HEK293 (cell line): ENCODE data around the gene TEAD1.

Experiments used
- CTCF ChIA-PET: fragments of 350-600 bp; formaldehyde crosslinking; extraction: SDS; loops from one replicate; lab custom pipeline; 2021; ENCODE audit warnings: antibody characterized with exemption; lab: Yijun Ruan, JAX
- POLR2A ChIA-PET: fragments of 300-600 bp; formaldehyde crosslinking; extraction: SDS; loops from one replicate; lab custom pipeline; 2020; ENCODE audit warnings: antibody characterized with exemption, inconsistent platforms; lab: Yijun Ruan, JAX
- H3K27ac ChIP-seq: fragments of 200-500 bp; sonication (Bioruptor generic); 2 replicates; pipeline ENCODE4 v1.5.1; 2014; ENCODE audit warnings: low read depth, low read length, control low read depth, inconsistent platforms; ENCODE audit errors: extremely low read depth
- H3K36me3 ChIP-seq, 2 experiments: fragments of 200-500 bp in 1 of 2; sonication (Bioruptor generic) in 1 of 2; 1 replicate in 1 of 2; 2 replicates in 1 of 2; pipeline ENCODE4 v1.5.1; 2014 to 2017; ENCODE audit warnings: inconsistent platforms in 2 of 2, low read length in 2 of 2; ENCODE audit not compliant: control insufficient read depth in 2 of 2, insufficient read depth in 1 of 2
- H3K4me1 ChIP-seq: fragments of 200-500 bp; sonication (Bioruptor generic); 2 replicates; pipeline ENCODE4 v1.5.1; 2014; ENCODE audit warnings: mild to moderate bottlenecking, low read length, inconsistent platforms; ENCODE audit not compliant: control insufficient read depth, insufficient read depth
- H3K4me3 ChIP-seq: 2 replicates; pipeline ENCODE4 v1.5.1; 2011; ENCODE audit warnings: low read depth, mild to moderate bottlenecking, control low read depth, low read length, moderate library complexity
- H3K9me3 ChIP-seq: fragments of 200-500 bp; sonication (Bioruptor generic); 2 replicates; pipeline ENCODE4 v1.5.1; 2014; ENCODE audit warnings: low read depth, low read length, inconsistent platforms; ENCODE audit not compliant: control insufficient read depth, insufficient read depth
- GFI1B ChIP-seq: fragments of 450-650 bp; formaldehyde crosslinking; IDR thresholded peaks from 2 replicates; pipeline ENCODE4 v1.5.1; 2016; ENCODE audit warnings: missing biosample characterization, missing genetic modification characterization
- KLF16 ChIP-seq: fragments of 450-650 bp; formaldehyde crosslinking; IDR thresholded peaks from 2 replicates; pipeline ENCODE4 v1.5.1; 2017; ENCODE audit warnings: missing biosample characterization, missing genetic modification characterization
- MYNN ChIP-seq: fragments of 450-650 bp; formaldehyde crosslinking; IDR thresholded peaks from 2 replicates; pipeline ENCODE4 v1.5.1; 2016; ENCODE audit warnings: missing biosample characterization, missing genetic modification characterization, borderline replicate concordance
- PRDM1 ChIP-seq: fragments of 450-650 bp; formaldehyde crosslinking; IDR thresholded peaks from 2 replicates; pipeline ENCODE4; 2016; ENCODE audit warnings: missing biosample characterization, missing genetic modification characterization
- PRDM4 ChIP-seq: fragments of 450-650 bp; formaldehyde crosslinking; IDR thresholded peaks from 2 replicates; pipeline ENCODE4 v1.5.1; 2017; ENCODE audit warnings: missing biosample characterization, missing genetic modification characterization
- REPIN1 ChIP-seq: fragments of 450-650 bp; formaldehyde crosslinking; IDR thresholded peaks from 2 replicates; pipeline ENCODE4 v1.5.1; 2017; ENCODE audit warnings: missing biosample characterization, missing genetic modification characterization, low read depth
- WT1 ChIP-seq: fragments of 450-650 bp; formaldehyde crosslinking; IDR thresholded peaks from 2 replicates; pipeline ENCODE4 v1.5.1; 2016; ENCODE audit warnings: missing biosample characterization, missing genetic modification characterization
- ZBTB20 ChIP-seq: fragments of 450-650 bp; formaldehyde crosslinking; IDR thresholded peaks from 2 replicates; pipeline ENCODE4 v1.5.1; 2016; ENCODE audit warnings: missing biosample characterization, missing genetic modification characterization
- ZFP37 ChIP-seq: fragments of 450-650 bp; formaldehyde crosslinking; IDR thresholded peaks from 2 replicates; pipeline ENCODE4 v1.5.1; 2016; ENCODE audit warnings: missing biosample characterization, missing genetic modification characterization
- ZNF10 ChIP-seq: fragments of 450-650 bp; formaldehyde crosslinking; IDR thresholded peaks from 2 replicates; pipeline ENCODE4 v1.5.1; 2017; ENCODE audit warnings: missing biosample characterization, missing genetic modification characterization
- ZNF112 ChIP-seq: fragments of 450-650 bp; formaldehyde crosslinking; IDR thresholded peaks from 2 replicates; pipeline ENCODE4 v1.5.0; 2017; ENCODE audit warnings: missing biosample characterization, missing genetic modification characterization
- ZNF169 ChIP-seq: fragments of 450-650 bp; formaldehyde crosslinking; IDR thresholded peaks from 2 replicates; pipeline ENCODE4 v1.5.1; 2016; ENCODE audit warnings: missing biosample characterization, missing genetic modification characterization
- ZNF37A ChIP-seq: fragments of 450-650 bp; IDR thresholded peaks from 2 replicates; pipeline ENCODE4 v1.5.1; 2018; ENCODE audit warnings: missing biosample characterization, missing genetic modification characterization
- ZNF416 ChIP-seq: fragments of 450-650 bp; formaldehyde crosslinking; IDR thresholded peaks from 2 replicates; pipeline ENCODE4 v1.5.1; 2016; ENCODE audit warnings: missing biosample characterization, missing genetic modification characterization
- ZNF548 ChIP-seq: fragments of 450-650 bp; formaldehyde crosslinking; IDR thresholded peaks from 2 replicates; pipeline ENCODE4 v1.5.1; 2016; ENCODE audit warnings: missing biosample characterization, missing genetic modification characterization
- ZNF561 ChIP-seq: fragments of 450-650 bp; IDR thresholded peaks from 2 replicates; pipeline ENCODE4 v1.5.1; 2018; ENCODE audit warnings: missing biosample characterization, missing genetic modification characterization, borderline replicate concordance
- ZNF596 ChIP-seq: fragments of 450-650 bp; IDR thresholded peaks from 2 replicates; pipeline ENCODE4 v1.5.0; 2018; ENCODE audit warnings: missing biosample characterization, mild to moderate bottlenecking, missing genetic modification characterization, moderate library complexity
- ZNF610 ChIP-seq: fragments of 450-650 bp; formaldehyde crosslinking; IDR thresholded peaks from 2 replicates; pipeline ENCODE4 v1.5.1; 2016; ENCODE audit warnings: missing biosample characterization, missing genetic modification characterization, borderline replicate concordance
- ZNF629 ChIP-seq: fragments of 450-650 bp; formaldehyde crosslinking; IDR thresholded peaks from 2 replicates; pipeline ENCODE4 v1.5.1; 2017; ENCODE audit warnings: missing biosample characterization, missing genetic modification characterization

TEAD1 gene

GRCh38 chr11:12694183-12694531 is 19.9 kb downstream of the TEAD1 start:
- H3K36me3 ChIP-seq, result no peaks in the 10 kb centered on the region
- H3K4me3 ChIP-seq, result no peak overlapping the region
- H3K9me3 ChIP-seq, result no peaks in the 10 kb centered on the region
- peaks cover 15% of the 10 kb centered on the region for H3K4me1 ChIP-seq
- H3K27ac ChIP-seq, result peak overlapping the region; percentile 67
- ChIA-PET POLR2A (no interaction called here), CTCF (interaction anchor here (0.8 kb wide), 1 partner anchor 329 kb away, joined by 3 read pairs; no protein-coding TSS in a partner anchor)
- no peak for TF ChIP-seq ZFP37 (tag by site-specific recombination)
- TF ChIP-seq PRDM1 (tag by site-specific recombination), result peak; percentile 65
- TF ChIP-seq ZBTB20, result peak; percentile 1; the same call in 1 of the 2 replicates
- TF ChIP-seq ZNF596 (tag by site-specific recombination), result 0 out of 2 replicates have a peak, but pooled peaks have one; percentile 37

- no peak for TF ChIP-seq ZNF37A (tag by site-specific recombination)
- TF ChIP-seq ZNF548 (tag by site-specific recombination), result no peak
- TF ChIP-seq REPIN1, result no peak
- TF ChIP-seq WT1 (tag by site-specific recombination), result no peak
- no peak for TF ChIP-seq ZNF112 (tag by site-specific recombination)
- no peak for TF ChIP-seq ZNF416
- H3K4me3 ChIP-seq, result no peak overlapping the region
- H3K4me1 ChIP-seq, result peaks cover 15% of the 10 kb centered on the region
- CTCF ChIA-PET, result interaction anchor here (0.5 kb wide), 1 partner anchor 269 kb away, joined by 3 read pairs; no protein-coding TSS in a partner anchor
- no peaks in the 10 kb centered on the region for H3K9me3 ChIP-seq
- POLR2A ChIA-PET, result interaction anchor here (0.6 kb wide), 1 partner anchor 15 kb away, joined by 3 read pairs; no protein-coding TSS in a partner anchor
- no peaks in the 10 kb centered on the region for H3K36me3 ChIP-seq
- no peak overlapping the region for H3K27ac ChIP-seq
These were observed 21.1 kb downstream of the TEAD1 start for GRCh38 chr11:12695221-12695794.

- no peak overlapping the region for H3K27ac ChIP-seq
These were observed 21.7 kb downstream of the TEAD1 start for GRCh38 chr11:12695873-12696272.

DNA sequence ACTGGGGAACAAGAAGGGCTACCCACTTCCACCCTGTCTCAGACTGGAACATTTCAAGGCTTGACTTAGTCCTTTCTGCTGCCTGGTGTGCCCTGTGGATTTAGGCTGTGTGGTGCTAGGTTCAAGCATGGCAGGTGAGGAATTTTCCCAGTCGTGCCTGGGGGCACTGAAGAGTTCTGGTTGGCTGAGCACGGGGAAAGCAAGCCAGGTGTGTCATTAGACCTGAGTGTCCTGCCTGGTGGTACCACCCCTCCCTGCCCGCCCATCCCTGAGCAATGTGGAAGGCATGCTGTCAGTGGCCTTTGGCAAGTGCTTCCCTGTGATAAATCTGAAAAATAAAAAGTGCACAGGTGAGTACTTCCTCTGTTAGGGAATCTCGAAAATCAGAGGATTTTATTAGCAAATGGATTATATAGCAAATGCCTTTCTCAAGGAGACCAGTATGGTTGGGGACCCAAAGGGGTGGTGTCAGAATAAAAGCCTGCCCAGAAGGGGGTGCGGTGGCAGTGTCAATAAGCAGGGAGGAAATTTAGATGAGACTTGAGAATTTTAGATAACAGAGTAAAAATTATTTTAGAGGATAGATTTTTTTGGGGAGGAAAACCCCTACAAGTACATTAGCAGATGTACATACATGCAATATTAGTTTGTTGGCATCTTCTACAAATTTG is 22.8 kb downstream of the TEAD1 start:
- peaks cover 15% of the 10 kb centered on the region for H3K4me1 ChIP-seq
- no peaks in the 10 kb centered on the region for H3K9me3 ChIP-seq
- POLR2A ChIA-PET, result no interaction called here
- H3K27ac ChIP-seq, result no peak overlapping the region
- CTCF ChIA-PET, result no interaction called here
- H3K4me3 ChIP-seq, result no peak overlapping the region
- TF ChIP-seq ZNF169 (tag by site-specific recombination) (no peak), MYNN (tag by site-specific recombination) (peak; percentile 54; the same call in 1 of the 2 replicates), ZNF10 (no peak)
- H3K36me3 ChIP-seq, result no peaks in the 10 kb centered on the region

More at GRCh38 chr11:12695873-12696272, 21.7 kb downstream of the TEAD1 start:
- peaks cover 15% of the 10 kb centered on the region for H3K4me1 ChIP-seq
- no peak for TF ChIP-seq GFI1B (tag by site-specific recombination)
- TF ChIP-seq KLF16, result no peak
- no peak for TF ChIP-seq ZNF610 (tag by site-specific recombination)
- TF ChIP-seq ZNF629 (tag by site-specific recombination), result no peak
- no peak for TF ChIP-seq PRDM1 (tag by site-specific recombination)
- no peak for TF ChIP-seq PRDM4 (tag by site-specific recombination)
- no peak for TF ChIP-seq ZNF561
- TF ChIP-seq, all 188 proteins: peak for 0
- CTCF ChIA-PET, result no interaction called here
- POLR2A ChIA-PET, result no interaction called here
- Histone ChIP-seq H3K9me3 (no peaks in the 10 kb centered on the region), H3K36me3 (no peaks in the 10 kb centered on the region), H3K4me3 (no peak overlapping the region)
